Lower leg skin (tissue), 4 donors: ENCODE results near the gene CRKL. TPM values are rescaled to one million over a fixed set of nuclear protein-coding genes. Genes with fewer than 3 reads are reported as not detected.

Source experiments
- DNase-seq, 2 donors: peaks; one replicate each; pipeline ENCODE4 v3.0.0-alpha.2; 2019; ENCODE audit warnings: low spot score in 2 of 2
- H3K4me3 ChIP-seq: fragments of 200-600 bp; sonication (generic); 2 replicates; pipeline ENCODE4 v1.5.1; 2017; ENCODE audit warnings: mild to moderate bottlenecking, low read depth; ENCODE audit not compliant: poor library complexity, severe bottlenecking
- POLR2A ChIP-seq, 2 donors: fragments of 450-650 bp; IDR thresholded peaks; one replicate each; pipeline ENCODE4 v1.6.1; 2016 to 2017; ENCODE audit warnings: antibody characterized with exemption in 2 of 2, mild to moderate bottlenecking in 1 of 2, moderate library complexity in 1 of 2
- WGBS, 2 donors: methylation state at CpG; one replicate each; pipeline ENCODE4 v1.1.5; 2018; 5-methylcytosine and 5-hydroxymethylcytosine counted together
- intact Hi-C: fragments of 100-400 bp; cut with DNase I; formaldehyde crosslinking; loops from one replicate; pipeline ENCODE4 v1.15.0; 2023; ENCODE audit warnings: low total_unique reads
- total RNA-seq, 4 donors: library from RNA; depleted of rRNA; stranded (reverse); fragments of >200 nt; gene quantifications; one replicate each; pipeline ENCODE4 v1.1.0, GENCODE V29; 2016
- TF ChIP-seq, protein P1 (sequence below), 3 donors: fragments of 450-650 bp; IDR thresholded peaks; one replicate each; pipeline ENCODE4 v1.5.1; 2016; ENCODE audit warnings: antibody characterized with exemption in 3 of 3, mild to moderate bottlenecking in 3 of 3, moderate library complexity in 2 of 3

Gene CRKL
- total RNA-seq, 4 donors from 2014 or later = 54.3 to 94.1 (median 64.9) TPM

DNA sequence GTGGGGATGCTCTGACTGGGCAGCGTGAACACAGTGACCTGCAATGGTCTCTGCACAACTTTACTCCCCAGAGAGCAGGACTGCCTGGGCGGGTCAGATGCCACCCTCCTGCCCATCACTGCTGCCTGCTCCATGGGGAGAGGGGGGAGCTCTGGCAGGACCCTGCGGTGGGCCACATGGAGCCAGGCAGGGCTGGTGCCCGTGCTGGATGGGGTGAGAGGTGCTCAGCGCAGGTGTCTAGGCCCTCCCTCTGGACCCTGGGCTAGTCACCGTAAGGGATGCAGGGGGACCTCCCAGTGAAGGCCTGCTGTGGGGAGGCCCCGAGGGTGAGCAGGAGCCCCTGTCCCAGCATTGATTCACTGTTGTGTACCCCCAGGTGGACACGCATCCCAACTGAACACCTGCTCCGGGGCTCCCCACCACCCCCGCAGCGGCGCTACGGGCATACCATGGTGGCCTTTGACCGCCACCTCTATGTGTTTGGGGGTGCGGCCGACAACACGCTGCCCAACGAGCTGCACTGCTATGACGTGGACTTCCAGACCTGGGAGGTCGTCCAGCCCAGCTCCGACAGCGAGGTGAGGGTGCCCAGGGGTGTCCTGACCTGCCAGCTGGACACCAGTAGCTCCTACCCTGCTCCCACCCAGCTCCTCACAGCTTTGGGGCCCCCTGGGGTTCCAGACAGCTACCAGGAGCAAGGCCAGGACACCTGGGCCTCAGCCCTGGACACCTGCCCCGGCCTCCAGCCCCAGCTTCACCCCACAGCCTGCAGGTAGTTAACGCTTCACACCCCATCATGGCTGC, 74.2 kb downstream of the CRKL start:
- intact Hi-C loops = no loop called here
- TF ChIP-seq POLR2A (IDR thresholded peaks at IDR 0.05) = no peak
- TF ChIP-seq, protein P1, sequence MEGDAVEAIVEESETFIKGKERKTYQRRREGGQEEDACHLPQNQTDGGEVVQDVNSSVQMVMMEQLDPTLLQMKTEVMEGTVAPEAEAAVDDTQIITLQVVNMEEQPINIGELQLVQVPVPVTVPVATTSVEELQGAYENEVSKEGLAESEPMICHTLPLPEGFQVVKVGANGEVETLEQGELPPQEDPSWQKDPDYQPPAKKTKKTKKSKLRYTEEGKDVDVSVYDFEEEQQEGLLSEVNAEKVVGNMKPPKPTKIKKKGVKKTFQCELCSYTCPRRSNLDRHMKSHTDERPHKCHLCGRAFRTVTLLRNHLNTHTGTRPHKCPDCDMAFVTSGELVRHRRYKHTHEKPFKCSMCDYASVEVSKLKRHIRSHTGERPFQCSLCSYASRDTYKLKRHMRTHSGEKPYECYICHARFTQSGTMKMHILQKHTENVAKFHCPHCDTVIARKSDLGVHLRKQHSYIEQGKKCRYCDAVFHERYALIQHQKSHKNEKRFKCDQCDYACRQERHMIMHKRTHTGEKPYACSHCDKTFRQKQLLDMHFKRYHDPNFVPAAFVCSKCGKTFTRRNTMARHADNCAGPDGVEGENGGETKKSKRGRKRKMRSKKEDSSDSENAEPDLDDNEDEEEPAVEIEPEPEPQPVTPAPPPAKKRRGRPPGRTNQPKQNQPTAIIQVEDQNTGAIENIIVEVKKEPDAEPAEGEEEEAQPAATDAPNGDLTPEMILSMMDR (IDR thresholded peaks at IDR 0.05) = no peak
- 92 to 95% methylated on average over 12 to 20 of the region's 24 CpGs for WGBS, 2 donors
- no peak for DNase-seq
- no peak overlapping the region for H3K4me3 ChIP-seq

DNA sequence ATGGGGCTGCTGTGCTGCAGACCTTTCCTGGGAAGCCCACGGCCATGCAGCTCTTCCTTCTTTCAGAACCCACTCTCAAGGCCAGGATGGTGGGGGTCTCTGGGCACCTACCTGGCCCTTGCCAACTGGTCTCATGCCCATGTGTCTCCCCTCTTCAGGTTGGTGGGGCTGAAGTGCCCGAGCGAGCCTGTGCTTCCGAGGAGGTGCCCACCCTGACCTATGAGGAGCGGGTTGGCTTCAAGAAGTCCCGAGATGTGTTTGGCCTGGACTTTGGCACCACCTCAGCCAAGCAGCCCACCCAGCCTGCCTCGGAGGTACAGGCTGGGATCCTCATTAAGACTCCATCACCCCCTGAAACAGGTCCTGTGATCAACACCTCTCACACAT, 74.8 kb downstream of the CRKL start:
- no peak for TF ChIP-seq POLR2A (IDR thresholded peaks at IDR 0.05)
- 89 to 94% methylated on average over 7 of the region's 7 CpGs for WGBS, 2 donors
- intact Hi-C loops = no loop called here
- no peak for DNase-seq
- no peak overlapping the region for H3K4me3 ChIP-seq

DNA sequence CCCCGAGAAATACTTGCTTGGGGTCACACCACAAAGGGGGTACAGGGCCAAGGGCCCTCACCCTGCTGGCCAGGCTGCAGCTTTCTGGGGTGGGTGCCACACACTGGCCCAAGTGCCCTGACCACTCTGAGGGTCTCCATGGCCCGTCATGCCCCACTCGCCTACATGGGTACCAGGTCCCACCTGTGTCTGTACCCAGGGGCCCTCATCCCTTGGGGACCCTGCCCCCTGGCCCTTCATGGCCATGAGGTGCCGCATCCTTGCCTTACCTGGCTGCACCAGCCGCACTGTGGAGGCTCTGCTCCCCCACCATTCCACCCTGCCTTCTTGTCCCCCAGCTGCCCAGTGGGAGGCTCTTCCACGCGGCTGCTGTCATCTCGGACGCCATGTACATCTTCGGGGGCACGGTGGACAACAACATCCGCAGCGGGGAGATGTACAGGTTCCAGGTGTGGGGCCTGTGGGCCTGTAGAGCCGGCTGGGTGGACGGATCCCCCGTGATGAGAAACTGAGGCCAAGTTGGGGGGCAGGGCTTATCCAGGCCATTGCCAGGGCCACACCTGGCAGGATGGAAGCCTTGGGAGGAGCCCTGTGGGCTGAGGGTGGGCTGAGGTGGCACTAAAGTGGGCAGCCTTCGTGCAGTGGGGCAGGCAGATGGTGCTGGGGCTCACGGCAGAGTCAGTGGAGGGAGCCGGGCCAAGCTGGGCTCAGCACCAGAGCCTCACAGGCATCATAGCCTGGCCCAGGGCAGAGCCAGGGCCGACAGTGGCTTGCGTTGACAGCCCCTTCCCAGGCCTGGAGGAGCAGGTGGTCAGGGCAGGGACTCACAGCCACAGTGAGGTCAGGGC, 75.5 kb downstream of the CRKL start:
- intact Hi-C loops = no loop called here
- TF ChIP-seq, protein P1 (IDR thresholded peaks at IDR 0.05) = no peak
- TF ChIP-seq POLR2A (IDR thresholded peaks at IDR 0.05) = no peak
- H3K4me3 ChIP-seq = no peak overlapping the region
- 86 to 89% methylated on average over 21 of the region's 21 CpGs for WGBS, 2 donors
- DNase-seq = no peak

DNA sequence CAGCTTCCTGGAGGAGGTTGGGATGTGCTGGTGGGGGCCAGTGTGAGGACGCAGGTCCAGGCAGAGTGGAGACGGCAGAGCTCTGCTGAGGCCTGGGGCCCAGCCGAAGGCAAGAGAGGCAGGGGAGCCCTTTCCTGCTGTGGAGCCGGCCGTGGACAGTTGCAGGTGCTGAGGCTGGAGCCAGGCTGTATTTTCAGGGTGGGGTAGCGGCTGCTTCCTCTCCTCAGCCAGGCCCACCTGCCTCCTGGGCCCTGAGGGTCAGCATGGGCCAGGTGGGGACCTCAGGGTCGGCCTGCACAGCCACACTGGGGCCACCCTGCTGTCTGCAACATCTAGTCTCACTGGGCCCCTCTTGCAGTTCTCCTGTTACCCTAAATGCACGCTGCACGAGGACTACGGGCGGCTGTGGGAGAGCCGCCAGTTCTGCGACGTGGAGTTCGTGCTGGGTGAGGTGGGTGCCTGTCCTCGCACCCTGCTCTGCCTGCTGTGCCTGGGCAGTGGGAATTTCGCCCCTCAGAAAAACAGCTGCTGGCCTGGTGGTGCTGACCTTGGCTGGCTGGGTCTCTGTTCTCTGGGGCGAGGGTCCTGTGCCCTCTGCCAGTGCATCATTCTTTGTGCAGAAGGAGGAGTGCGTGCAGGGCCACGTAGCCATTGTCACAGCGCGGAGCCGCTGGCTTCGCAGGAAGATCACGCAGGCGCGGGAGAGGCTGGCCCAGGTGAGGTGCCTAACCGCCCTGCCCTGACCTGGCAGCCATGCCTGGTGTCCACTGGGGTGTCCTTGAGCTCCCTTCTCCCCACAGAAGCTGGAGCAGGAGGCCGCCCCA, 76.3 kb downstream of the CRKL start:
- intact Hi-C loops = no loop called here
- DNase-seq = no peak
- H3K4me3 ChIP-seq = no peak overlapping the region
- WGBS, 2 donors = 87 to 97% methylated on average over 18 to 22 of the region's 29 CpGs
- TF ChIP-seq POLR2A (IDR thresholded peaks at IDR 0.05) = no peak
- TF ChIP-seq, protein P1 (IDR thresholded peaks at IDR 0.05) = no peak

DNA sequence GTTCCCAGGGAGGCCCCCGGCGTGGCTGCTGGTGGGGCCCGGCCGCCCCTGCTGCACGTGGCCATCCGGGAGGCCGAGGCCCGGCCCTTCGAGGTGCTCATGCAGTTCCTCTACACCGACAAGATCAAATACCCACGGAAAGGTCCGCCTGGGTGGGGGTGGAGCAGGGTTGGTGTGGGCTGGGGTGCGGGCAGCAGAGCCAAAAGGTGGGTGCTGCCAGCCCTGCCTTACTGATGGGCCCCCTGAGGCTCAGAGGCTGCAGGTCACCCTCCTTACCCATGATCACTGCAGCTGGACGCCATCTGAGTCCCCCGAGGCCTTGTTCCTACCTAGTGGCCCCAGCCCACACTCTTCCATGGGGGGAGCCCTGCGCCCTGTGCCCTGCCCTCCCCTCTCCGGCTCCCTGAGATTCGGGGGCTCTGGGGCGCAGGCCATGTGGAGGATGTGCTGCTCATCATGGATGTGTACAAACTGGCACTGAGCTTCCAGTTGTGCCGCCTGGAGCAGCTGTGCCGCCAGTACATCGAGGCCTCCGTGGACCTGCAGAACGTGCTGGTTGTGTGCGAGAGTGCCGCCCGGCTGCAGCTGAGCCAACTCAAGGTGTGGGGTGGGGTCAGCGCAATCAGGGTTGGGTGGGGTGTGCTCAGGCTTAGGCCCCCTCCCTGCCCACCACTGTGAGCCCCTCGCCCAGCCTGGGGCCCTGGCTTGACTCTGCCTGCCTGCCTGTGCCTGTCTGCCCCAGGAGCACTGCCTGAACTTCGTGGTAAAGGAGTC, 77.1 kb downstream of the CRKL start:
- no peak for DNase-seq
- no peak for TF ChIP-seq POLR2A (IDR thresholded peaks at IDR 0.05)
- TF ChIP-seq, protein P1 (IDR thresholded peaks at IDR 0.05) = no peak
- 86 to 89% methylated on average over 23 to 29 of the region's 30 CpGs for WGBS, 2 donors
- intact Hi-C loops = no loop called here
- H3K4me3 ChIP-seq = no peak overlapping the region
